Measurements from ENCODE around the gene HRC. TPM values are rescaled to one million over a fixed set of nuclear protein-coding genes. Genes with fewer than 3 reads are reported as not detected.

HRC gene
- total and polyA plus RNA-seq, 2 donors (not counting 3 experiments of a cell fraction or from before 2014, with no cell fraction given): not detected

- FAIRE-seq (no peak), DNase-seq (ENCODE audit: low read depth, low spot score) (no peak)
- H3K4me2 ChIP-seq (ENCODE audit: insufficient read depth, low read length): no peak overlapping the region
- BruUV-seq (replicated peaks): no TSS peak
- H2AFZ ChIP-seq (ENCODE audit: low read depth, low read length): no peak overlapping the region
- no peaks in the 10 kb centered on the region for H4K20me1 ChIP-seq (replicated peaks; ENCODE audit: control insufficient read depth, extremely low read depth, insufficient read depth, low read length)
- no peak overlapping the region for H3K4me3 ChIP-seq (replicated peaks in 1 of 3; ENCODE audit: insufficient read depth in 1 of 3, low read depth in 1 of 3, low read length in 3 of 3)
- H3K9me1 ChIP-seq (replicated peaks; ENCODE audit: control insufficient read depth, extremely low read depth, insufficient read depth, low read length): no peaks in the 10 kb centered on the region
- no peaks in the 10 kb centered on the region for H3K79me2 ChIP-seq (ENCODE audit: control insufficient read depth, insufficient read depth, low read length)
- no peak overlapping the region for H3K9ac ChIP-seq (replicated peaks; ENCODE audit: extremely low read depth, insufficient read depth, low read length)
- no peaks in the 10 kb centered on the region for H3K9me3 ChIP-seq (replicated peaks; ENCODE audit: control insufficient read depth, insufficient read depth, low read length)
- no peaks in the 10 kb centered on the region for H3K36me3 ChIP-seq (ENCODE audit: control insufficient read depth in 2 of 2, extremely low read depth in 1 of 2, insufficient read depth in 2 of 2, low read length in 2 of 2)
- peaks cover 0 to 9% of the 10 kb centered on the region in 2 experiments for H3K27me3 ChIP-seq (ENCODE audit: control insufficient read depth in 2 of 2, insufficient read depth in 2 of 2, low read length in 2 of 2)
- TF ChIP-seq JUN (IDR thresholded peaks at IDR 0.05; ENCODE audit: borderline replicate concordance, insufficient read depth, insufficient read length, low read depth) (no peak), FOS (IDR thresholded peaks at IDR 0.05; ENCODE audit: borderline replicate concordance, insufficient read depth, low read length) (no peak), POLR2AphosphoS5 (IDR thresholded peaks at IDR 0.05; ENCODE audit: insufficient read depth, low read depth, low read length) (no peak), CTCF (IDR thresholded peaks at IDR 0.05; ENCODE audit: extremely low read depth in 1 of 2, insufficient read depth in 1 of 2, low read depth in 1 of 2, low read length in 2 of 2) (no peak), GATA2 (IDR thresholded peaks at IDR 0.05; ENCODE audit: insufficient read depth, insufficient read length, low read depth, low read length) (no peak)
- dilution Hi-C loops (cut with MboI; ENCODE audit: extremely low pct_ligation_motif_present, low sequenced_read_pairs) (no loop called here), intact Hi-C loops (cut with micrococcal nuclease) (no loop called here)
- ChIA-PET POLR2A (interaction anchor here (0.6 kb wide), 1 partner anchor 68 kb away, joined by 3 read pairs; no protein-coding TSS in a partner anchor), CTCF (interaction anchor here (0.9 to 2.0 kb wide), 5 partner anchors 12 to 78 kb away, joined by 3 to 7 read pairs (median 6); no protein-coding TSS in a partner anchor)
- H3K27ac ChIP-seq (ENCODE audit: insufficient read depth, low read depth, low read length): no peak overlapping the region
- no peaks in the 10 kb centered on the region for H3K4me1 ChIP-seq (ENCODE audit: control insufficient read depth, extremely low read depth, insufficient read depth, low read length)
Measured at GRCh38 chr19:49130325-49130724, 24.9 kb downstream of the HRC start.

DNA sequence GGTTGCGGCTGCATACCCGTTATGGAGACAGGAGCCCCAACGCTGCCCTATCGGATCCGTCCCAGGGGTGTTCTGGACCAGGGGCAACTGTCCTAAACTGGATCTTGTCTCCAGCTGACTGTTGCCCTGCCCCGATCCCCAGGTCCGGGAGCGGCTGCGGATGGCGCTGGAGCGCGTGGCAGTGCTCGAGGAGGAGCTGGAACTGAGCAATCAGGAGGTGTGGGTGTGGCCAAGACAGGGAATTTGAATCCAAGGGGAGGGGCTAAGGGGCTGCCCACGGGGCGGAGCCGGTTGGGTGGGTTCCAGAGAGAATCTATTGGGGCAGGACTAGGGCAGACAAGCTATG is 26.0 kb downstream of the HRC start:
- POLR2A ChIA-PET: no interaction called here

More for the DNA sequence above, 26.0 kb downstream of the HRC start:
- Histone ChIP-seq H3K4me2 (ENCODE audit: insufficient read depth, low read length) (no peak overlapping the region), H3K4me3 (replicated peaks in 1 of 3; ENCODE audit: insufficient read depth in 1 of 3, low read depth in 1 of 3, low read length in 3 of 3) (no peak overlapping the region), H2AFZ (ENCODE audit: low read depth, low read length) (no peak overlapping the region), H3K36me3 (ENCODE audit: control insufficient read depth in 2 of 2, extremely low read depth in 1 of 2, insufficient read depth in 2 of 2, low read length in 2 of 2) (no peaks in the 10 kb centered on the region), H3K27me3 (ENCODE audit: control insufficient read depth in 2 of 2, insufficient read depth in 2 of 2, low read length in 2 of 2) (peaks cover 0 to 8% of the 10 kb centered on the region in 2 experiments), H3K4me1 (ENCODE audit: control insufficient read depth, extremely low read depth, insufficient read depth, low read length) (no peaks in the 10 kb centered on the region), H4K20me1 (replicated peaks; ENCODE audit: control insufficient read depth, extremely low read depth, insufficient read depth, low read length) (no peaks in the 10 kb centered on the region), H3K9ac (replicated peaks; ENCODE audit: extremely low read depth, insufficient read depth, low read length) (no peak overlapping the region), H3K9me3 (replicated peaks; ENCODE audit: control insufficient read depth, insufficient read depth, low read length) (no peaks in the 10 kb centered on the region), H3K79me2 (ENCODE audit: control insufficient read depth, insufficient read depth, low read length) (no peaks in the 10 kb centered on the region), H3K27ac (ENCODE audit: insufficient read depth, low read depth, low read length) (no peak overlapping the region), H3K9me1 (replicated peaks; ENCODE audit: control insufficient read depth, extremely low read depth, insufficient read depth, low read length) (no peaks in the 10 kb centered on the region)
- CTCF ChIA-PET: interaction anchor here (1.1 to 2.0 kb wide), 4 partner anchors 15 to 79 kb away, joined by 3 to 7 read pairs (median 6); partner anchors contain the start of gene LIN7B
- DNase-seq (ENCODE audit: low read depth, low spot score): no peak
- no peak for FAIRE-seq
- TF ChIP-seq GATA2 (IDR thresholded peaks at IDR 0.05; ENCODE audit: insufficient read depth, insufficient read length, low read depth, low read length): no peak
- no peak for TF ChIP-seq POLR2A (IDR thresholded peaks at IDR 0.05; ENCODE audit: low read depth, low read length)
- TF ChIP-seq EZH2 (IDR thresholded peaks at IDR 0.05; ENCODE audit: borderline replicate concordance, low read depth, low read length, severe bottlenecking): no peak
- TF ChIP-seq FOS (IDR thresholded peaks at IDR 0.05; ENCODE audit: borderline replicate concordance, insufficient read depth, low read length): no peak
- TF ChIP-seq JUN (IDR thresholded peaks at IDR 0.05; ENCODE audit: borderline replicate concordance, insufficient read depth, insufficient read length, low read depth): no peak
- no peak for TF ChIP-seq POLR2AphosphoS5 (IDR thresholded peaks at IDR 0.05; ENCODE audit: insufficient read depth, low read depth, low read length)
- no peak for TF ChIP-seq CTCF (IDR thresholded peaks at IDR 0.05; ENCODE audit: extremely low read depth in 1 of 2, insufficient read depth in 1 of 2, low read depth in 1 of 2, low read length in 2 of 2)
- TF ChIP-seq MYC (IDR thresholded peaks at IDR 0.05; ENCODE audit: low read depth, low read length): no peak
- TF ChIP-seq, protein P1, sequence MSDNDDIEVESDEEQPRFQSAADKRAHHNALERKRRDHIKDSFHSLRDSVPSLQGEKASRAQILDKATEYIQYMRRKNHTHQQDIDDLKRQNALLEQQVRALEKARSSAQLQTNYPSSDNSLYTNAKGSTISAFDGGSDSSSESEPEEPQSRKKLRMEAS (IDR thresholded peaks at IDR 0.05; ENCODE audit: insufficient read depth, insufficient read length): no peak
- no TSS peak for BruUV-seq (replicated peaks)
- dilution Hi-C loops (cut with MboI; ENCODE audit: extremely low pct_ligation_motif_present, low sequenced_read_pairs) (no loop called here), intact Hi-C loops (cut with micrococcal nuclease) (loop anchor here (2.0 to 5.0 kb wide), 2 partner anchors 14 to 42 kb away; partner anchors contain the start of gene SNRNP70)

Data from endothelial cell of umbilical vein (primary cell).